ENCODE results near the gene PRKAR2B. TPM values are rescaled to one million over a fixed set of nuclear protein-coding genes. Genes with fewer than 3 reads are reported as not detected.

PRKAR2B gene
- total RNA-seq: 0.42 and 1.0 TPM in 2 replicates

GRCh38 chr7:107044347-107045194 is at the start of gene PRKAR2B:
TSS of gene PRKAR2B (plus strand) at chr7:107044705. CDS start at chr7:107044908, 203 bp downstream.
- no peaks in the 10 kb centered on the region for H3K9me3 Mint-ChIP-seq
- intact Hi-C loops (cut with micrococcal nuclease): loop anchor here (5.0 kb wide), 3 partner anchors 123 to 252 kb away; partner anchors contain the start of genes HBP1 and PIK3CG
- peak; percentile 67 for DNase-seq (ENCODE audit: low spot score)
- H3K36me3 Mint-ChIP-seq (ENCODE audit: low read depth): no peaks in the 10 kb centered on the region
- peaks cover 43% of the 10 kb centered on the region for H3K27me3 Mint-ChIP-seq (ENCODE audit: insufficient read depth)
- peak within 1 kb of the TSS; percentile 53 for H3K27ac Mint-ChIP-seq
- peaks cover 13% of the 10 kb centered on the region for H3K4me1 Mint-ChIP-seq (ENCODE audit: low read depth)
- peak within 1 kb of the TSS; percentile 88 for H3K4me3 Mint-ChIP-seq

GRCh38 chr7:106994833-106995232 is 49.7 kb upstream of the PRKAR2B start:
- Mint-ChIP-seq H3K9me3 (no peaks in the 10 kb centered on the region), H3K27me3 (ENCODE audit: insufficient read depth) (peaks cover 5% of the 10 kb centered on the region), H3K4me3 (no peak overlapping the region), H3K4me1 (ENCODE audit: low read depth) (no peaks in the 10 kb centered on the region), H3K36me3 (ENCODE audit: low read depth) (no peaks in the 10 kb centered on the region), H3K27ac (no peak overlapping the region)
- intact Hi-C loops (cut with micrococcal nuclease): no loop called here
- DNase-seq (ENCODE audit: low spot score): no peak

GRCh38 chr7:106997487-106998271 is 46.8 kb upstream of the PRKAR2B start:
- Mint-ChIP-seq H3K36me3 (ENCODE audit: low read depth) (no peaks in the 10 kb centered on the region), H3K27ac (no peak overlapping the region), H3K9me3 (no peaks in the 10 kb centered on the region), H3K4me1 (ENCODE audit: low read depth) (no peaks in the 10 kb centered on the region), H3K27me3 (ENCODE audit: insufficient read depth) (peaks cover 5% of the 10 kb centered on the region), H3K4me3 (no peak overlapping the region)
- intact Hi-C loops (cut with micrococcal nuclease): no loop called here
- DNase-seq (ENCODE audit: low spot score): no peak

- peaks cover 4% of the 10 kb centered on the region for H3K27me3 Mint-ChIP-seq (ENCODE audit: insufficient read depth)
- H3K36me3 Mint-ChIP-seq (ENCODE audit: low read depth): no peaks in the 10 kb centered on the region
- intact Hi-C loops (cut with micrococcal nuclease): no loop called here
- H3K9me3 Mint-ChIP-seq: no peaks in the 10 kb centered on the region
- no peak for DNase-seq (ENCODE audit: low spot score)
- H3K27ac Mint-ChIP-seq: no peak overlapping the region
- no peak overlapping the region for H3K4me3 Mint-ChIP-seq
- H3K4me1 Mint-ChIP-seq (ENCODE audit: low read depth): no peaks in the 10 kb centered on the region
Measured at GRCh38 chr7:106999023-106999422, 45.5 kb upstream of the PRKAR2B start.

GRCh38 chr7:107001490-107001889 is 43.0 kb upstream of the PRKAR2B start:
- DNase-seq (ENCODE audit: low spot score): no peak
- H3K9me3 Mint-ChIP-seq: no peaks in the 10 kb centered on the region
- H3K27ac Mint-ChIP-seq: no peak overlapping the region
- H3K36me3 Mint-ChIP-seq (ENCODE audit: low read depth): no peaks in the 10 kb centered on the region
- intact Hi-C loops (cut with micrococcal nuclease): no loop called here
- H3K4me3 Mint-ChIP-seq: no peak overlapping the region
- no peaks in the 10 kb centered on the region for H3K4me1 Mint-ChIP-seq (ENCODE audit: low read depth)
- peaks cover 4% of the 10 kb centered on the region for H3K27me3 Mint-ChIP-seq (ENCODE audit: insufficient read depth)

GRCh38 chr7:107002126-107002525 is 42.4 kb upstream of the PRKAR2B start:
- intact Hi-C loops (cut with micrococcal nuclease): no loop called here
- H3K4me1 Mint-ChIP-seq (ENCODE audit: low read depth): no peaks in the 10 kb centered on the region

GRCh38 chr7:107002529-107002998 is 41.9 kb upstream of the PRKAR2B start:
- no peaks in the 10 kb centered on the region for H3K9me3 Mint-ChIP-seq
- H3K27me3 Mint-ChIP-seq (ENCODE audit: insufficient read depth): no peaks in the 10 kb centered on the region
- H3K36me3 Mint-ChIP-seq (ENCODE audit: low read depth): no peaks in the 10 kb centered on the region
- DNase-seq (ENCODE audit: low spot score): no peak
- no peaks in the 10 kb centered on the region for H3K4me1 Mint-ChIP-seq (ENCODE audit: low read depth)
- no peak overlapping the region for H3K4me3 Mint-ChIP-seq
- no peak overlapping the region for H3K27ac Mint-ChIP-seq
- intact Hi-C loops (cut with micrococcal nuclease): no loop called here

More at GRCh38 chr7:107002126-107002525, 42.4 kb upstream of the PRKAR2B start:
- H3K36me3 Mint-ChIP-seq (ENCODE audit: low read depth): no peaks in the 10 kb centered on the region
- no peaks in the 10 kb centered on the region for H3K9me3 Mint-ChIP-seq
- peaks cover 3% of the 10 kb centered on the region for H3K27me3 Mint-ChIP-seq (ENCODE audit: insufficient read depth)
- DNase-seq (ENCODE audit: low spot score): no peak
- no peak overlapping the region for H3K27ac Mint-ChIP-seq
- H3K4me3 Mint-ChIP-seq: no peak overlapping the region

GRCh38 chr7:107007007-107007891 is 37.3 kb upstream of the PRKAR2B start:
- Mint-ChIP-seq H3K9me3 (no peaks in the 10 kb centered on the region), H3K36me3 (ENCODE audit: low read depth) (no peaks in the 10 kb centered on the region), H3K4me1 (ENCODE audit: low read depth) (no peaks in the 10 kb centered on the region), H3K4me3 (no peak overlapping the region), H3K27me3 (ENCODE audit: insufficient read depth) (peaks cover 4% of the 10 kb centered on the region), H3K27ac (no peak overlapping the region)
- intact Hi-C loops (cut with micrococcal nuclease): no loop called here
- no peak for DNase-seq (ENCODE audit: low spot score)

GRCh38 chr7:107007892-107008287 is 36.6 kb upstream of the PRKAR2B start:
- Mint-ChIP-seq H3K4me3 (no peak overlapping the region), H3K36me3 (ENCODE audit: low read depth) (no peaks in the 10 kb centered on the region), H3K4me1 (ENCODE audit: low read depth) (no peaks in the 10 kb centered on the region), H3K9me3 (no peaks in the 10 kb centered on the region), H3K27me3 (ENCODE audit: insufficient read depth) (peaks cover 4% of the 10 kb centered on the region), H3K27ac (no peak overlapping the region)
- intact Hi-C loops (cut with micrococcal nuclease): no loop called here
- no peak for DNase-seq (ENCODE audit: low spot score)

GRCh38 chr7:107009846-107010203 is 34.7 kb upstream of the PRKAR2B start:
- H3K9me3 Mint-ChIP-seq: no peaks in the 10 kb centered on the region
- no peak overlapping the region for H3K4me3 Mint-ChIP-seq
- DNase-seq (ENCODE audit: low spot score): no peak
- H3K27ac Mint-ChIP-seq: no peak overlapping the region
- H3K36me3 Mint-ChIP-seq (ENCODE audit: low read depth): no peaks in the 10 kb centered on the region
- peaks cover 7% of the 10 kb centered on the region for H3K27me3 Mint-ChIP-seq (ENCODE audit: insufficient read depth)
- no peaks in the 10 kb centered on the region for H3K4me1 Mint-ChIP-seq (ENCODE audit: low read depth)
- intact Hi-C loops (cut with micrococcal nuclease): no loop called here

GRCh38 chr7:107012691-107013090 is 31.8 kb upstream of the PRKAR2B start:
- Mint-ChIP-seq H3K9me3 (no peaks in the 10 kb centered on the region), H3K4me3 (no peak overlapping the region), H3K36me3 (ENCODE audit: low read depth) (no peaks in the 10 kb centered on the region), H3K27ac (no peak overlapping the region), H3K27me3 (ENCODE audit: insufficient read depth) (peaks cover 7% of the 10 kb centered on the region), H3K4me1 (ENCODE audit: low read depth) (no peaks in the 10 kb centered on the region)
- DNase-seq (ENCODE audit: low spot score): no peak
- intact Hi-C loops (cut with micrococcal nuclease): no loop called here

- Mint-ChIP-seq H3K4me3 (no peak overlapping the region), H3K27ac (no peak overlapping the region), H3K36me3 (ENCODE audit: low read depth) (no peaks in the 10 kb centered on the region), H3K4me1 (ENCODE audit: low read depth) (no peaks in the 10 kb centered on the region), H3K9me3 (no peaks in the 10 kb centered on the region), H3K27me3 (ENCODE audit: insufficient read depth) (peaks cover 7% of the 10 kb centered on the region)
- no peak for DNase-seq (ENCODE audit: low spot score)
- intact Hi-C loops (cut with micrococcal nuclease): no loop called here
Measured at GRCh38 chr7:107014387-107015023, 30.0 kb upstream of the PRKAR2B start.

All from activated T-helper 1 cell treated with anti-CD3 and anti-CD28 coated beads, Interleukin-12 subunit alpha, Interleukin-12 subunit beta, Interleukin-2, Interleukin-4 antibody, amounts not matched to agents 30 ng/mL and 10 ng/mL and 1 ng/mL, durations not matched to agents 14 hours and 24 hours and 36 hours (primary cell).